ENCODE data around the gene XYLT1.

The XYLT1 gene

DNA sequence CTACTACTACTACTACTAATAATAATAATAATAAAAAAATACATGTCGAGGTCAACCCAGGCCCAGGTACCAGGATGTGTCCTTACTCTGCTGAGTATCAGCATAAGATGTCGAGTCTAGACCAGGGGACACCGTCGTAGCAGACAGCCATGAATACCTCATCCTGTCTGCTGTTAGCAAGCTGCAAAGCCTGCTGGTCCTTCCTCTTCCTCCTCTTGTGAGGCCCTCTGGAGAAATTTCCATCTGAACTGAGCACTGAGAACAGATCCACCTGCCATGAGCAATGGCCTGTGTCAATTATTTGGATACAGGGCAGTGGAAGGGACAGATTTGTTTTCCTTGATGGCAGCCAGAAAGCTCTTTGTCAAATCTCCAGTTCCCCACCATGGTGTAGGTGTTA is 168.5 kb downstream of the XYLT1 start:
- DNase-seq = no peak

DNA sequence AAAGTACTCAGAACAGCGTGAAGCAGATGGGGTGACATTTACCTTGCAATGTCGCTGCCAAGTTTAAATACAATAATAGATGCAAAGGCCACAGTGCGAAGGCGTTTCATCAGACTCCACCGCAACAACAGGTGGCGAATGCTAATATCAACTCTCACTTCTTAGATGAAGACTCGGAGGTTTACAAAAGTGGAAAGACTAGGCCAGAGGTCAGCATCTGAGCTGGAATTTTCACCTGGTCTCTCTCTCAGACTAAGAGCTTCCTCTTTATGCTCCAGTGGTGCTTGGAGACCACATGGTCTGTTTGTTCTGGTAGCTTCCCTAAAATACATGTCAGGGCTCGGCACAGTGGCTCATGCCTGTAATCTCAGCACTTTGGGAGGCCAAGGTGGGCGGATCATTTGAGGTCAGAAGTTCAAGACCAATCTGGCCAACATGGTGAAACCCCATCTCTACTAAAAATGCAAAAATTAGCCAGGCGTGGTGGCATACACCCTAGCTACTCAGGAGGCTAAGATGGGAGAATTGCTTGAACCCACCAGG is 169.1 kb downstream of the XYLT1 start:
- DNase-seq = no peak

DNA sequence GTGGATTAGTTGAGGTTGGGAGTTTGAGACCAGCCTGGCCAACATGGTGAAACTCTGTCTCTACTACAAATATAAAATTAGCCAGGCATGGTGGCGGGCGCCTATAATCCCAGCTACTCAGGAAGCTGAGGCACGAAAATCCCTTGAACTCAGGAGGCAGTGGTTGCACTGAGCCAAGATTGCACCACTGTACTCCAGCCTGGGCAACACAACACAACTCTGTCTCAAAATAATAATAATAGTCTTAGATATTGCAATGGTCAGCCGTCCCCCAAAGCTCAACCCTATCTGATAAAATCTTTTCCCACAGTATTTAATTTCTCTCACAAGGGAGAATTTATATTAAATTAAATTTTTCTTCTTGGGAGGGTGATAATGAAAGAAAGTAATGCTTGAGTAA is 169.6 kb downstream of the XYLT1 start:
- DNase-seq = no peak

DNA sequence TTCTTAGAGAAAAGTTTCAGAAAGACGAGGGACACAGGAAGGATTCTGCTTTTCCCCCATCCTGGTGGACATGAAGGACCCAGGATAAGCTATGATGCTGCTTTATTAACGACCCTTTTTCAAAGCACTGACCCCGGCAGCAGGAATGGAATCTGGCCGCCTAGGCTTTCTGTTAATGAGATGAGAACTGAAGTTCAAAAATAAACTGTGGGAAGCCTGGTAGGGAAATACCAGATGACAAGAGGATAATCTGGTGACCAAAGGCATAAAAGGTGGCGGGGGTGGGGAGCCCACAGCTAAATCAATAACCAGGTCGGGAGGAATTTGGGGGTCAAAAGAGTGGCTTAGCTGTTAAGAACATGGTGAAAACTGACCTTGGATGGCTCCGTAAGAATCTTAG is 171.0 kb downstream of the XYLT1 start:
- no peak for DNase-seq

DNA sequence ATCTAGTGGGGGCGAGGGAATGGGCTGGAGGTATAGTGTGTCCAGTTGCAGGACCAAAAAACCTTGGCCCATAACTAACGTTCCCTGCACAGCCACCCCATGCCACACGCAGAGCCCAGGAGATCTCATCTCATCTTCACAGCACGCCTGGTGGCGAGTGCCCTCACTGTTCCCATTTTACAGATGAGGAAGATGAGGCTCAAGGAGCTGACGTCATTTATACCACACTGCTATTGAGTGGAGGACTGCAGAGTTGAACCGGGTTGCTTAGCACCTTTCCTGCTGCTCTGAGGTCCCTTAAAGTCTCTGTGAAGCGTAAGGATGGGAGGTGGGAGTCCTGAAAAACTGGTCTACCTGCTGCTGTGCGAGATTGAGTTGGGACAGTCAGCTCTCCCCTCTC is 172.5 kb downstream of the XYLT1 start:
- no peak for DNase-seq

DNA sequence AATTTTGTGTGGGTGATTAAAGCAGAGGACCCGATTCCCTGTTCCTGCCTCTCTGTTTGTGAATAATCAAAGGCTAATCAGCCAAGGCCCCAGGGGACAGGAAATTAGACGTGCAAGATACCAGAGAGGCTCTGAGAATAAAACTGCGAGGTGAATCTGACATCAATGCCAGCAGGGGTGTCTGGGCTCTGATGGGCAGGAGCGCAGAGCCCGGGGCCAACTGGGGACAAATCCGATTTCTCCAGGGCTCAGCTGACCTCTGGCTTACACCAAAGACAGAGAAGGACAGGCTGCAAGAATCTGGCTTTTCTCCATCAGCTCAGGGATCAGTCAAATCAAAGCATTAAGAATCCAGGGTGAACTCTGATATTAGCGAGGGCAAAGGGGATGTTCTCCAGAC is 174.3 kb downstream of the XYLT1 start:
- peak; percentile 43 for DNase-seq

DNA sequence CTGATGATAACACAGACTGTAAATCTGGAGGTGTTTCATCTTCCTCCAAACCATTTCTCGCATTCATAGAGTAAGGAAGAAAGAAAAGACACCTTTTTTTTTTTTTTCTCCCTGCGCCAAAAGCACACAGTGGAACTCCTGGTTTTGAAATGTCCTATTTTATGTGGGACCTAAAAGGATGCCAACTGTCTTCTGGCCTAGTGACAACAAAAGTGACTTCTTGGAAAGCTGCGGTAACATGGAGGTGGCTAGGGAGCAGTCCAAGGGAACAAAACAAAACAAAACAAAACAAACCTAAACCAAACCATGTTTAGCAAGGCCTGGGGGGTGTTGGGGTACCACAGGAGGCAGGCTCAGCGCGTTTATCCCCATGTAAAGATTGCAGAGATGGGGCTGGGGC is 174.8 kb downstream of the XYLT1 start:
- no peak for DNase-seq

DNA sequence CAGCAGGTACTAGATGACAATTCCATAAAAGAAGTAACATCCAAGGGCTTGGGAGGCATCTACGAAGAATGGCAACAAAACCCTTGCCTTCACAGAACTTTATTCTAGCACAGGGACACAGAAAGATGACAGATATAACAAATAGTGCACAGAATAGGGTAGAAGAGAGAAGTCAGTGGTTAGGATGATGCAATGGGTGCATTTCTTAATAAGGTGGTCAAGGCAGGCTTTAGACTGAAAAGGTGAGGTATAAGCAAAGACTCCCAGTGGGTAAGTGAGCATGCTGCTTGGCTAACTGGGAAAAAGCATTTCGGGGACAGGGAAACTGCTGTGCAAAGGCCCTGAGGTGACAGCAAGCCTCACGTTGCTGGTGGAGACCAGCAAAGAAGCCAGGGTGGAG is 175.9 kb downstream of the XYLT1 start:
- DNase-seq = no peak

DNA sequence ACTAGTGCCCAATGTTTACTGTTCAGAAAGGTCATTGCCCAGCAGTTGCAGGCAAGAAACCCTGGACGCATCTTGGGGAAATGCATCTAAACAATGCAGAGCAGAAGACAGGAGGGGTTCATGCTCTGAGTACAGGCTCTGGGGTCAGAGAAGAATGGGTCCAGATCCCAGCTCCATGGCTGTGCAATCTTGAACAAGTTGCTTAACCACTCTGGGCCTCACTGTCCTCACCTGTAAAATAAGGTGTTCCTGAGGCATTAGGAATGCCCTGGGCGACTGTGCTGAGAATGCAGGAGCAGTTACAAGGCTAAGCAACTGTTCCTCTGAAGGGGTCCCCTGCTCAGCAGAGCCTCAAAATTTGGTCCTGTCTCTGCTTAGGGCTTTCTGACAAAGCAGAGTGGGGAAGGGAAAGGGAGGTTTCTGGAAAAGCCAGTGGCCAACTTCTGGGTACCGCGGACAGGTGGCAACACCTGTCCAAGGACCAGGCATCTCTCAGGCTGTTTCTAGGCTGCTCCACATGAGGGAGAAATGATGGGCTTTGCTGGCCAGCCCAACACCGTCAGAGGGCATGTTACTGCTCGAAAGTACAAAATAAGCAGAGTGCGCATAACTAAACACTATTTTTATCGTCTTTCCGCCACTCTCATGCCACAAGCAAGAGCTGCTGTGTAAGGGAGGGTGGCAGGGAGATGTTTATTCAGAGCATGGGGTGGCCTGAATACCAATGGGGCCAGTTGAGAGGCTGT is 176.8 kb downstream of the XYLT1 start:
- no peak for DNase-seq

DNA sequence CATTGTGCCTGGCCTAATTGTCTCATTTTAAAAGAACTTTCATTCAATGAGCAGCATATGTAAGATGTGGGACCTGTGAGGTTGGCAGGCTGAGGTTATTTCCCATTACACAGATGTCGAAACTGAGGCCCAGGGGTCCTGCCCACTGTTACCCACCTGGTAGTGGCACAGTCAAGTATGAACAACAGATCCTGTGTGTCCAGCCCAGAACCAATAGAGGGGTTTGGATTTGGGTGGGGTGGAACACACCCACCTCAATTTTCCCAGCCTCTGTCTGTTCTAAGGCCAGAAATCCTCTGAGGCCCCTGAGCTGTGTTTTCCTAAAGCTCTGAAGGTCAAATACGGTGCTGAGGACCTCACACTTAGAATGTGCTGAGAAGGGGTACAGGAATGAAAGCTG is 179.5 kb downstream of the XYLT1 start:
- no peak for DNase-seq

DNA sequence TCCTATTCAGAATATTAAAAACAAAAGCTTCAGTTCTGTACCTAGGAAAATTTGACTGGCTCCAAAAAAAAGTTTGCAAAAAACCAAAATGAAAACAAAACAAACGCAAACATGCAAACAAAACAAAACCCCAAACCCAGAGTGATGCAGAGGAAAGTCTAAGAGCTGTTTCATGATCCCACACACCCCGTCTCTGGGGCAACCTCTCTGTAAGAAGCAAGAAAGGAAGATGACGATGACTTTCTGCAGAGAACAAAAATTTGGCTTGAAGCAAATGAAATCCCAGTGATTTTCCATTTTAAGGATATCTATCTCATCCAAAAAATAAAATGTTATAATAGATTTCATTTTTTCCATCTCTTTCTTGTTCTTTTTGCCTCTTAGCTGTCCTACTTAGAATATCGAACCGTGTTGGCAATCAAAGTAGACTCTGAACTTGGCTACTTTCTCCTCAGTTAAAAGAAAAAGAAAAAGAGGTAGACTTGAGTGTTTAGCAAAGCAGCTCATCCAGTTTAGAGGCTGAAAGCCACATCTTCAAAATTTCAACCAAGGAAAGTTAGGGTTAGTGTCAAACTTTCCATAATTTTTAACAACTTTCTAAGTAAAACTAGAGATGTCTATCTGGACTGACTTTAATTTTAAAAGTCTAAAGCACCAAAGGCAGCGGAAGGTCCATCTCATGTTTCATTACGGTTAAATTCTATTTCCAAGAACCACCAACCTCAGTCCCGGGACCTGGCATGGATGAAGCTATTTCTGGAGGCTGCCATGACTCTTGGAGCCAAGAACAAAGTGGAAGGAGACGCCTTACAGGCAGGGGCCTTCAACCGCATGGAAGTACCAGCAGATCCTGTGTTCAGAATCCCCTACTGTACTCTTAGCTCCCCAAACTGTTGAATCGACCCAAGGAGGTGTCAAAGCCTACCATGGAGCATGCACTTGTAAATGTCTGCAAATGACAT is 180.8 kb downstream of the XYLT1 start:
- no peak for DNase-seq

DNA sequence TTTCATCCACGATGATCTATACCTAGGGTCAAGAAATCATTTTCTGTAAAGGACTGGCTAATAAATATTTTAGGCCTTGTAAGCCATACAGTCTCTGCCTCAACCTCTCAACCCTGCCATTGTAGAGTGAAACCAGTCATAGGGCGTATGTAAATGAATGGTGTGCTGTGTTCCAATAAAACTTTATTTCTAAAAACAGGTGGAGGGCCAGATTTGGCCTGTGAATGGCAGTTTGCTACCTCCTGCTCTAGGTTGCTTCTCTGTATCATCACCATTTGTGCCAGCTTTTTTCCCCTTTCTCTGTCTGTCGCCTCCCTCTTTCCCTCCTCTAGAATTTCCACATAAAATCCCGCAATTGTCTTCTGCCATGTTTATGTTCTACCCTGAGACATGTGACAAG is 181.7 kb downstream of the XYLT1 start:
- no peak for DNase-seq

DNA sequence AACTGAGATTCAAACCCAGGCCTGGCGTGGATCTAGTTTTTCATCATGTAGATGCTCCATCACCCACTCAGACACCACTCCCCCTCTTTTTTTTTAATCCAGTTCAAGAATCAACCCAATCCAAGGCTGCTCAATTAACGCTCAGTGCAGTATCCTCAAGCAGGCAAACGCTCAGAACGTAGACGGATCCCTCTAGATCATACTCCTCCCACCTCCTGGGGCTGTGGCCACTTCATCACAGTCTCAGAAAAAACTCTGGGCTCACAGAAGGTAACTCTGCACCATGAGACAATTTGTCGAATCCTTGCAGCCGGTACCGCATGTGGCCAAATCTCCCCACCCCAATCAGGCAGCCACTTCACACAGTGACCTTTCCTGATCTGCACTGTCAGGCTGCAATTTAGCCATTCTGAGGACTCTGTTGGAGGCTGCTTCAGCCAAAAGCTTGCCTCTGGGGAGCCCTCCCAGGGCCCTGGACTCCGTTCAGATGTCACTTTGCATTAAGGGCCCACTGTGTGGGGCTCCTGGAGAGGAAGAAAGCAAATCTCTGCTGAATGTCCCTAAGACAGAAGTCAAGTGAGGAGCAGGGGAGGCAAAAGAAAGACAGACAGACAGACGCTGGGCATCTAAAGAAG is 183.5 kb downstream of the XYLT1 start:
- DNase-seq = no peak

DNA sequence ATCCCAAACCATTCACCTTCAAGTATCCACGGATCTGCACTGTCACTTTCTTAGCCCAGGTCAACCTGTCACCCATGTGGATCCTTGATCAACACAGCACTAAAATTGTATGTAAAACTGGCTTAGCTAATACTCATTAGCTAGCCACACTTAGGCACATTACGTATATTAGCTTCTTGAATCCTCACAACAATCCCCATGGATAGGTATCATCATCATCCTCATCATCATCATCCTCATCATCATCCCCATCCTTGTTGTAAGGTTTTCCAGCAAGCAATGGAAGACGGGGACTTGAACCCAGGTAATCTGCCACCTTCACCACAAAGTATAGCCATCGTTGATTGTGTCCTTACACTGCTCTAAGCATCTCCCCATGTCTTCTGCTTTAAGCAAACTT is 184.3 kb downstream of the XYLT1 start:
- DNase-seq = no peak

DNA sequence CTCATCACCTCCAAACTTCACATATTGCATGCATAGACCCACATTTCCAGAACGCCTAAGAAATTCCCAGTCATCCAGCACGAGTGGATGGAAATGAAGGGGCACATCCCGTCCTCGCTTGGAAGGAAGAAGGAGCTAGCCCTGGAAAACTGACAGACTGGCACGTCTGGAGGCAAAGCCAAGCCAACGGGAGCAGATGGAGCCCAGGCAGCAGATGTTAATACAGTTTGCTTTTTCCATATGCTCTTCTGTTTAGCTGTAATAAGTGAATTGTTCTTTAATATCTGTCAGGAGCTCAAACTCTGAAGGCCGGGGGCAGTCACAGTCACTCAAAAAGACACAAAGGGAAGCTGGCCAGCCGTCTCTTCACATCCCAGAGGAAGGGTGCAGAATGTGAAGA is 187.7 kb downstream of the XYLT1 start:
- DNase-seq = no peak

DNA sequence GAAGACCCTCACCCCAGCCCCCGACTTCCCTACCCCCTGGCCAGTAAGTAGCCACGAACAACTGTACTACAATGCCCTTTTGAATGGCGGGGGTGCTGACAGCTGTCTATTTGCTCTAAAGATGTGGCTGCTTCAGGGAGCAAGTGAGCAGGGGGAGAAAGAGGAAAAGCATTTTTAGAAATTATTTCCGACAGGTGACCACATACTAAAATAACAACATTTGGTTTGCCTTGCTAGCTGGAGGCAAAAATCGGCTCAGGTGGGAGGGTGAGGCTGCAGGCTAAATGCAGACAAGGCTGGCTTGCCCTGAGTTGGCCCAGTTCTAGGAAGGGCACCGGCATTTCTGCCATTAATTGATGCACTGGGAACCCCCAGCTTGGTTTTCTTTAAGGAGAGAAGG is 188.5 kb downstream of the XYLT1 start:
- DNase-seq = no peak

DNA sequence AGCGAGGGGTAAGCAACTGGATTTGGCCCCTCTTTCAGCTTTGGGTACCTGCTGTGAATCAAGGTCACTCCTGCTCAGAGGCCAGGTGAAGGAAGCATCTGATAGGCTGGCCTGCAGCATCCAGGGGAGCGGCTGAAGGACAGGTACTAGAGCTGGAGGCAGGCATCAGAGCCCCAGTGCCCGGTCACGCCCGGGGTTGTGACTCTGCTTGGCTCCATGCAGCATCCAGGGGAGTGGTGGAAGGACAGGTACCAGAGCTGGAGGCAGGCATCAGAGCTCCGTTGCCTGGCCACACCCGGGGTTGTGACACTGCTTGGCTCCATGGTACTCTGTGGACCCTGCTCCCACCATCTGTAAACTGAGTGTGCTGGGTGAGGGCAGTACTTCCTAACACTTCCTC is 189.7 kb downstream of the XYLT1 start:
- DNase-seq = no peak

DNA sequence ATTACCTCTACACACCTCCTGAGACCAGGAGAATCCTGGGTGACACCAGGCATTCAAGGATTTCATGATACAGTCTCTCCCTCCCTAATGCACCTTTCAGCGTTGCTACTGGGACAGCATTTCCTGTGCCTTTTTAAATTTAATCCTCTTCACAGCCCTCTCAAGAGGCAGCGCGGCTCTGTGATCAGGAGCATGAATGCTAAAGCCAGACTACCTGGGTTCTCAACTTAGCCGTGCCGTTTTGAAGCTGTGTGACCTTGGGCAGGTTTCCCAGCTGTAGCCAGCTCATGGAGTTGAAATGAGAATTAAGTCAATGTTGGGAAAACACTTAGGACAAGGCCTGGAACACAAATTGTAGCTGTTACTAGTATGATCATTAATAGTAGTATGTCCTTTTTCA is 191.8 kb downstream of the XYLT1 start:
- DNase-seq = no peak

DNA sequence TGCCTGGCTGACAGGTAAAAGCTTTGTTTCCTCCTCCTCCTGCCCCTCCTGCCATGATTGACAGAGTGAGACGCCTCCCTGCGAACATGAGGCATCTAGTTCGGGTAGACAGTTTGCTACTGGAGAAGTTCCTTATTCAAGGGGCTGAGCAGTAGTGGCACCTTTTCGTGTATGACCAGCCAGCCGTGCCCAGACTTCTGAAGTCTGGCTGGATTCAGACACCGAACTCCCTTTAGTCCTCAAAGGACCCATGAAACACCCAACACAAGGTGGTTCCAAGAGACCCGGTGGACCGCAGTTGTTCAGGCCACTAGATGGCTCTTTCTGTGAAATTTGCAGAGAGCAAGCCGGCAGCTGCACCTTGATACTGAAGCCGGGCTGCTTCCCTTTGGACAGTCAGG is 192.8 kb downstream of the XYLT1 start:
- DNase-seq = no peak

DNA sequence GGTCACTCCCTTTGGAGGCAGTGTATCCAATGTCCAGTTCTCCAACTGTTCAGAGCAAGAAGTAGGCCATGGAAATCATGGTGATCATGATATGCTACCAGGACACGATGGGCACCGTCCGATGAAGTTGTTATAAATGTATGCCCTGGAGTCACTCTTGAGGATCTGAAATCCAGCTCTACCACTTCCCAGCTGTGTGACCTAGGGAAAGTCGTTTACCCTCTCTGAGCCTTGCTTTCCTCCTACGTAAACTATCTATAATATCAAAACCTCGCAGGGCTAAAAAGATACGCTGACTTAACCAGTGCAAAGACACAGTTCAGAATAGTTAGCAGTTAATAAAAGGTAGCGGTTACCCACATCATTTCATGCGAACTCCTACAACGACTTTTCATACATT is 194.2 kb downstream of the XYLT1 start:
- DNase-seq = no peak

DNA sequence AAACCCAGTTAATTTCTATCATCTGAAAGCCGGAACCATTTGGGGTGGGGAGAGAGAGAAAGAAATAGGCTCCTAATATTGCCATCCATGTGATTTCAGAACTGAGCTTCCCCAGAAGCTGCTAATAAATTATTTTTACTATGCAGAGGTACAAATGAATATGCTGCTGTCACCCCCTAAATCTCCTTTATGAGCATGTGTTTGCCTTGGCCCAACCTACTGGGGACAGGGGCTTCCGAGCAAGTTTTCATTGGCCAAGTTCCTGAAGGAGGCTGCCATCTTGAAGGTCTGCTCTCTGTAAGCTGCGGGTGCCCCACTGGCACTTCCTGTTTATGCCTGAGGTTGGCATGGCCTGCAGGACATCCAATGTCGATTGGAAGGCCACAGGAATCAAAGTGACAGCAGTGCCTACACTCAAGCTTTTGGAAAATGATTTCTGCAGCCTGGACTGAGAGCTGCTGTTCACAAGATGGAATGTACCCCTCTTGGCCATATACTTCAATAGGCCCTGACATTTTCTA is 194.7 kb downstream of the XYLT1 start:
- no peak for DNase-seq

DNA sequence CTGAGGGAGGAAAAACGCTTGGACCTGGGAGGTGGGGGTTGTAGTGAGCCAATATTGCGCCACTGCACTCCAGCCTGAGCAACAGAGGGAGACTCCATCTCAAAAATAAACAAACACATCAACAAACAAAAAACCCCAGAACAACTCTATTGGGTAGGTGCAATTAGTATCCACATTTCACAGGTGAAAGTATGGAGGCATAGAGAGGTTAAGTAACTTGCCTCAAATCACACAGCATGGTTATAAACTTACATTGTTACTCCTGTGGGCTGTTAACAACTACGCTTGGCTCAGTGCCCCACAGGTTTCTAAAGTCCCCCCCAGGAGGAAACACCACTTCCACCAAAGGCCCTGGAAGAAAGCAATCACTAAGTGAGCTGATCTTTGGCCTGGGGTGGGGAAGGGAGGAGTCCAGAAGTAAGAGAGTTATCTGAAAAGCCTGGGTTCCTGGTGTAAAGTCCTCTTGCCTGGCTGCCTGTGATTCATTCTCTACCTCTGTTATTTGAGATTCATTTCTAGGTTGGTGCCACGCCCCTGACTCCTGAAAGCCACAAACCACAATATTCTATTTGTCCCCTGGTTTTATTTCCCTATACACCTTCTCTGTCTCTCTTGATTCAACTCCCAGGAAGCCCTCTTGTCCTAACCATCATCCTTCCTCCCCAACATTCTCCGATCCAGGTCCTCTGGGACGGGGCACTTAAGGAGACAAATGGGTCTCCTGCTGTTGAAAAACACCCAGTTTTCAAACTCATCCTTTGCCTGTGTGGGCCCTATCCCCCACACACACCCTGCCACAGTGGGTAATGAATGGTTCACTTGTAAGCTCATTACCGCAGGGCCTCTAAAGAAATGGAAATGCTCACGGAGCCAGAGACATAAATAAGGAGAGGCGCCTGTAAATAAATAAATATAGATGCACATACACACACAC is 195.4 kb downstream of the XYLT1 start:
- DNase-seq = no peak
